NCI-H226 (cell line): ENCODE data around the gene BAG3.
A peak's percentile ranks its signal among the peaks of the same experiment; 100 is the strongest.
"Not testable (repeated sequence)": the region's sequence is repeated elsewhere in the genome, so short reads cannot be mapped to it uniquely, and the experiment has no call there.

ENCODE experiments used
- DNase-seq: peaks from one replicate; pipeline ENCODE4 v3.0.0-alpha.2; 2015

The BAG3 gene

GRCh38 chr10:119694608-119695007 lies 43.4 kb downstream of the BAG3 start:
- no peak for DNase-seq

- DNase-seq = no peak
These were observed 49.3 kb downstream of the BAG3 start for GRCh38 chr10:119700321-119700954.

GRCh38 chr10:119701861-119702260 lies 50.7 kb downstream of the BAG3 start:
- DNase-seq = no peak

GRCh38 chr10:119702583-119702982 lies 51.4 kb downstream of the BAG3 start:
- DNase-seq = no peak

- DNase-seq = no peak
These were observed 52.8 kb downstream of the BAG3 start for GRCh38 chr10:119703903-119704508.

- DNase-seq = no peak
These were observed 54.3 kb downstream of the BAG3 start for GRCh38 chr10:119705434-119705831.

GRCh38 chr10:119706521-119707278 lies 55.5 kb downstream of the BAG3 start:
- no peak for DNase-seq

- DNase-seq = not testable (repeated sequence)
These were observed 56.2 kb downstream of the BAG3 start for GRCh38 chr10:119707331-119707730.

GRCh38 chr10:119710935-119711334 lies 59.8 kb downstream of the BAG3 start:
- DNase-seq = not testable (repeated sequence)

GRCh38 chr10:119713744-119714483 lies 62.7 kb downstream of the BAG3 start:
- DNase-seq = no peak

- no peak for DNase-seq
These were observed 63.3 kb downstream of the BAG3 start for GRCh38 chr10:119714484-119714816.

- DNase-seq = no peak
These were observed 64.7 kb downstream of the BAG3 start for GRCh38 chr10:119715628-119716505.

GRCh38 chr10:119723161-119723560 lies 72.0 kb downstream of the BAG3 start:
- no peak for DNase-seq

- DNase-seq = no peak
These were observed 72.4 kb downstream of the BAG3 start for GRCh38 chr10:119723624-119724023.

- DNase-seq = no peak
These were observed 73.7 kb downstream of the BAG3 start for GRCh38 chr10:119724593-119725516.

- no peak for DNase-seq
These were observed 74.3 kb downstream of the BAG3 start for GRCh38 chr10:119725517-119725827.

GRCh38 chr10:119725828-119726675 lies 74.9 kb downstream of the BAG3 start, which contains the start of gene INPP5F:
Gene INPP5F, plus strand, starts transcription at chr10:119726050. Its CDS starts 213 bp downstream, at chr10:119726263.
- DNase-seq = peak; percentile 81

- DNase-seq = no peak
These were observed 75.6 kb downstream of the BAG3 start for GRCh38 chr10:119726676-119727261.
